HG03066 (cell line): ENCODE results near the gene GULP1.
"Not testable (repeated sequence)": the region's sequence is repeated elsewhere in the genome, so short reads cannot be mapped to it uniquely, and the experiment has no call there.

Experiments
- ATAC-seq: cut with Tn5 transposase; IDR thresholded peaks from one replicate; pipeline ENCODE4 v1.9.1; 2021; ENCODE audit warnings: low read depth; ENCODE audit not compliant: unreplicated experiment

Gene GULP1

GRCh38 chr2:188456114-188456909 lies 164.6 kb downstream of the GULP1 start:
- ATAC-seq = no peak

- ATAC-seq = no peak
Observed at GRCh38 chr2:188459061-188459460, 167.4 kb downstream of the GULP1 start.

GRCh38 chr2:188466078-188466477 lies 174.4 kb downstream of the GULP1 start:
- ATAC-seq = not testable (repeated sequence)

GRCh38 chr2:188466761-188467160 lies 175.1 kb downstream of the GULP1 start:
- ATAC-seq = no peak

GRCh38 chr2:188471166-188471565 lies 179.5 kb downstream of the GULP1 start:
- ATAC-seq = no peak

- no peak for ATAC-seq
Observed at GRCh38 chr2:188473306-188473705, 181.6 kb downstream of the GULP1 start.

GRCh38 chr2:188474316-188474715 lies 182.6 kb downstream of the GULP1 start:
- no peak for ATAC-seq

GRCh38 chr2:188475945-188476344 lies 184.3 kb downstream of the GULP1 start:
- ATAC-seq = peak; percentile 32

GRCh38 chr2:188477564-188478103 lies 186.0 kb downstream of the GULP1 start:
- no peak for ATAC-seq

GRCh38 chr2:188478724-188479123 lies 187.1 kb downstream of the GULP1 start:
- peak; percentile 88 for ATAC-seq

- ATAC-seq = no peak
Observed at GRCh38 chr2:188481474-188481873, 189.8 kb downstream of the GULP1 start.

GRCh38 chr2:188485496-188485895 lies 193.8 kb downstream of the GULP1 start:
- ATAC-seq = no peak

GRCh38 chr2:188492751-188493150 lies 201.1 kb downstream of the GULP1 start:
- no peak for ATAC-seq

GRCh38 chr2:188494906-188495305 lies 203.2 kb downstream of the GULP1 start:
- ATAC-seq = no peak

GRCh38 chr2:188495969-188496431 lies 204.3 kb downstream of the GULP1 start:
- ATAC-seq = no peak

- ATAC-seq = no peak
Observed at GRCh38 chr2:188497726-188498125, 206.1 kb downstream of the GULP1 start.

GRCh38 chr2:188503975-188504374 lies 212.3 kb downstream of the GULP1 start:
- ATAC-seq = no peak

GRCh38 chr2:188506843-188507242 lies 215.2 kb downstream of the GULP1 start:
- ATAC-seq = no peak

GRCh38 chr2:188511346-188511745 lies 219.7 kb downstream of the GULP1 start:
- ATAC-seq = no peak

- ATAC-seq = no peak
Observed at GRCh38 chr2:188512456-188512855, 220.8 kb downstream of the GULP1 start.

- ATAC-seq = no peak
Observed at GRCh38 chr2:188515918-188516317, 224.2 kb downstream of the GULP1 start.

GRCh38 chr2:188517549-188518215 lies 226.0 kb downstream of the GULP1 start:
- no peak for ATAC-seq
